GM12872 (cell line): ENCODE data around the gene SYTL3.

ENCODE experiments used
- TF ChIP-seq, protein P1 (sequence below): IDR thresholded peaks from 3 replicates; pipeline ENCODE4 v1.5.1; 2011; ENCODE audit warnings: low read depth, mild to moderate bottlenecking, low read length, moderate library complexity; ENCODE audit not compliant: insufficient read depth

Gene SYTL3

DNA sequence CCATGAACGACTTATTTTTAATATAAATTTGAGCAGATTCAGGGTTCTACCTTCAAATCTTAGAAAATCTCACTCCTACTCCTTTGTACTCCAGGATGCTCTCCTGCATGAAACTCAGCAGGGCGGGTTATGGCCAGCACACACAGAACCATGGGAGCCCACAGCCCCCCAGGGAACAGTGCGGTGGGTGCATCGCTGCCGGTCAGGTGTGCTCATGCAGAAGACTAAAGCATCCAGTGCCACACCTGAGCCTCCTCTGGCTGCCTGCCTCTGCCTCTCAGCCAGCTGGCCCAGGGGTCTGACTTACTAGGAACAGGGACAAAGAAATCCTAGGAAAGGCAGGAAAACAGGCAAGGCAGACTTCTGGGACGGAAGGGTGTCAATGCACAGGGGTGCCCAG lies 137.5 kb downstream of the SYTL3 start:
- TF ChIP-seq, protein P1, sequence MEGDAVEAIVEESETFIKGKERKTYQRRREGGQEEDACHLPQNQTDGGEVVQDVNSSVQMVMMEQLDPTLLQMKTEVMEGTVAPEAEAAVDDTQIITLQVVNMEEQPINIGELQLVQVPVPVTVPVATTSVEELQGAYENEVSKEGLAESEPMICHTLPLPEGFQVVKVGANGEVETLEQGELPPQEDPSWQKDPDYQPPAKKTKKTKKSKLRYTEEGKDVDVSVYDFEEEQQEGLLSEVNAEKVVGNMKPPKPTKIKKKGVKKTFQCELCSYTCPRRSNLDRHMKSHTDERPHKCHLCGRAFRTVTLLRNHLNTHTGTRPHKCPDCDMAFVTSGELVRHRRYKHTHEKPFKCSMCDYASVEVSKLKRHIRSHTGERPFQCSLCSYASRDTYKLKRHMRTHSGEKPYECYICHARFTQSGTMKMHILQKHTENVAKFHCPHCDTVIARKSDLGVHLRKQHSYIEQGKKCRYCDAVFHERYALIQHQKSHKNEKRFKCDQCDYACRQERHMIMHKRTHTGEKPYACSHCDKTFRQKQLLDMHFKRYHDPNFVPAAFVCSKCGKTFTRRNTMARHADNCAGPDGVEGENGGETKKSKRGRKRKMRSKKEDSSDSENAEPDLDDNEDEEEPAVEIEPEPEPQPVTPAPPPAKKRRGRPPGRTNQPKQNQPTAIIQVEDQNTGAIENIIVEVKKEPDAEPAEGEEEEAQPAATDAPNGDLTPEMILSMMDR, result no peak

DNA sequence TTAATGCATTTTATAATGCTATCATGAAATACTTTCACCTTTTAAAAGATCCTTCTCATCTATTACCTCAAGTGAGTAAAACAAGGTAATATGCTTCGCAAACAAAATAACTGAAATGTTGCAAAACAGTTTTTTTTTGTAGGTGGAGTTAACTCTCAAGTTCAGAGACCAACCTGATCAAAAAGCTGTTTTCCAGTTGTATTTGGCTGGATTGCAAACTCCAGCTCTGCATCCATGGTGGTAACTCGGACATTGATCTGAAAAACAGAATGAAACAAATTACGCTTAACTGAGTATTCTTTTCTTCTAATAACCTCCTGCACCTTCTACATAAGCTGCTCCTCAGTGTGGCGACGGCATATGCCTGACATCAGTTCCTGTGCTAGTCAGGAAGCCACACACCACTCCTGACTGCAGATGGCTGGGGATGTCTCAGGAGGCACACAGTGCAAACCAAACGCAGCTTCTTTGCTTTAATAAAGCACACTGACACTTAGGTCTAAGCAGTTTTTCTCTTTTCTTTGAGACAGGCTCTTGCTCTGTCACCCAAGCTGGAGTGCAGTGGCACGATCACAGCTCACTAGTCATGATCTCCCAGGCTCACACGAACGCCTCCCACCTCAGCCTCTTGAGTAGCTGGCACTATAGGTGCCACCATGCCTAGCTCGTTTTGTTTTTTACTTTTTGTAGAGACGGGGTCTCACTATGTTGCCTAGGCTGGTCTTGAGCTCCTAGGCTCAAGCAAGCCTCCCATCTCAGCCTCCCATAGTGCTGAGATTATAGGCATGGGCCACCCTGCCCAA lies 139.5 kb downstream of the SYTL3 start:
- TF ChIP-seq, protein P1, result no peak

DNA sequence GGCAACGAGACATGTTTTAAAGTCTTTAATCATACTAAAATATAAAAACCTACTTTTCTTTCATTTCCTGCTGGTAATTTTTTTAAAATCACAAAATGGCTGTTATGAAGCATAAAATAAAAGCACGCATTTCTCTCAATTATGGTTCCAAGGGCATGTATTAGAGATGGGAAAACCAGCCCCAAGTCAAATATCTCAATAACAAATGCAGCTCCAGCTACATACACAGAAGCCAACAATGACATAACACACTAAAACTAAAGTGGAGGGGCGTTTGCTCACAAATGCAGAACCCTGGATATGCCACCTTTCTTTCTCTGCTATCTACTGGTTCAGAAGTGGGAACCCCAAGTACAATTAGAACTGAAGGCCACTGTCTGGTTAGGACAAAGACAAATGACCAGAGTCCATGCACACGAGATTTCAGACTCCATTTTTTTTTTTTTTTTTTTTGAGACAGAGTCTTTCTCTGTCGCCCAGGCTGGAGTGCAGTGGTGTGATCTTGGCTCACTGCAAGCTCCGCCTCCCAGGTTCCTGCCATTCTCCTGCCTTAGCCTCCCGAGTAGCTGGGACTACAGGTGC lies 141.5 kb downstream of the SYTL3 start:
- TF ChIP-seq, protein P1, result no peak

DNA sequence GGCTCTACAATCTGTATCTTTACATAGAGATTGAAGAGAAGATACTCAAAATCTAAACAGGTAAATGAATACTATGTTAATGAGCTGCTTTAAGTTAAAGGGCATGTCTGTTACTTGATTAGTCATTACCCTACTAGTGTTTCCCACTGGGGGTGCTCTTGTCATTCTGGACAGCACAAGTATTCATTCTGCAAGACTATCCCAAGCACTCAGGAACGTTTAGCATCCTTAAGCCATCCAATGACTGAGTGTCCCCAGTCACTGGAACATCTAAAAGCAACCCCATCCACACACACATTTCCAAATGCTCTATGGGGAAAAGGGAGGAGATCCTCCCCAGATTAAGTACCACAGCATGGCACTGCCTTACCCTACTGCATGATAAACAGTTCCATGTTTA lies 143.6 kb downstream of the SYTL3 start:
- TF ChIP-seq, protein P1, result peak; percentile 69

DNA sequence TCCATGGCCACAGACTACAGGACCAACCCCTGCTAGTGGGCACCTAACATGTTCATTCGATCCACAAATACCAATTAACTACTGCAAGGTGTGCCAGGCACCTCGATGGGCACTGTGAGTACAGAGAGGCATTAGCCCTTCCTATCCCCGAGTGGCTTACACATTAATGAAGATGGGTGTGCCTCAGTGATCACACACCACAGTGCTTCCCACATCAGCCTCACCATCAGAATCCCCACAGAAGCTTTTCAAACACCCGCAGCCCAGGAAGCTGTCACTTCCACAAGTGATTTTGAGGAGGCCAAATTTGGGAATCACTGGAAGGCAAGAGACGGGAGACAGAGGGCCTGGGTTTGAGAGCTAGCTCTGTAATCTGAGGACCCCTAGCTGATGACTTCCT lies 145.7 kb downstream of the SYTL3 start:
- TF ChIP-seq, protein P1, result no peak

DNA sequence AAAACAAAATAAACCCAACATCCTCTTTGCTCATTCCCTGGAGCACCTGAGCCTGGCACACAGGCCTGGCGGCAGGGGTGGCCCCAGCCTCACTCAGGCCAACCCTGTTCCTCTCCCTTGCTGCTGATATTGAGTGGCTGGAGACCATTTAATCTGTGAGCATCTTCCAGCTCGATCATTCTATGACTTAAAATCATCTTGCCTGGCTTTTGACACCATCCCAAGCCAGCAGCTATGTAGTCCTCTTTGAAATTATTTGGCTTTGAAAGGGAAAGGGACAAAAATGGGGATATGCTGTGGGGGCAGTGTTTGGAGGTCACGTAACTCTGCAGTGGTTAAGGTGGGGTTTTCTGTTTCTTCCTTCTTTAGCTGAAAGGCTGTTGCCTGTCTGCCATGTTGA lies 146.5 kb downstream of the SYTL3 start:
- TF ChIP-seq, protein P1, result no peak

DNA sequence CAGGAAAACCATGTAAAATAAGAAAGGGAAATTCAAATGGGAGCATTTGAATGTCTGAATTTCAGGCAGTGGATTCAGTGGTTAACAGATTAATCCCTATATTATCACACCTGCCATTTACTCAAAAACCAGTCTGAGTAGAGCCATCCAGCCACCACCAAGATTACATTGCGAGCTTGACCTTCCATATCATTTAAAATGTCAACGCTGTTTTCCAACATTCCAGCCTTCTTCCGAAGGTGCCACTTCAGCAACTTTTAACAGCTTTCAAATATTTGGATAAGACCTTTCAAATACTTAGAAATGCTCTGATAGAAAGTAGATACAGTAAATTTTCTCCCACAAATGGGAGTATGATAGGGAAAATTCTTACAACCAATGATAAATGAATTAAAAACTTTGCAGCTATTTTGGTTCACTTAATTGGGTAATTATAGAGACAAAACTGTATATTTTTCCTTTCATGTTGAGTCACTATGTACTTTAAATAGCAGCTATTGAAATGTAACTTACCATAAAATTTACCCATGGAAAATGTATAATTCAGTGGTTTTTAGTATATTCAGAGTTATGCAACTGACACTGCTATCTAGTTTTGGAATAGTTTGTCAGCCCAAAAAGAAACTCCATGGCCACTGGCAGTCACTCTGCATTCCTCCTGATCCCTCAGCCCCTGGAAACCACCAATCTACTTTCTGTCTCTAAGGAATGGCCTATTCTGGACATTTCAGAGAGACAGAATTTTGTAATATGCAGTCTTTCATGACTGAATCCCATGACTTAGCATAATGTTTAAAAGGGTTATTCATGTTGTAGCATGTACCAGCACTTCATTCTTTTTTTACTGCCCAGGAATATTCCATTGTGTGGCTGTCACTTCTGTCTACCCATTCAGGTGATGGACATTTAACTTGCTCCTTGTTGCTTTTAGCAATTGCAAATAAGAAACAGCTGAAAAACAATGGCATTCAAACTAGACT lies 147.8 kb downstream of the SYTL3 start:
- TF ChIP-seq, protein P1, result no peak
